Hematopoietic multipotent progenitor cell treated with erythropoietin and hydrocortisone succinate and interleukin-3 and kit ligand, for 15 days (in vitro differentiated cells): Measurements from ENCODE around the gene CLCA4.

ENCODE experiments used
- DNase-seq: peaks from one replicate; pipeline ENCODE4 v3.0.0-alpha.2; 2015; ENCODE audit warnings: low spot score

The CLCA4 gene, protein sequence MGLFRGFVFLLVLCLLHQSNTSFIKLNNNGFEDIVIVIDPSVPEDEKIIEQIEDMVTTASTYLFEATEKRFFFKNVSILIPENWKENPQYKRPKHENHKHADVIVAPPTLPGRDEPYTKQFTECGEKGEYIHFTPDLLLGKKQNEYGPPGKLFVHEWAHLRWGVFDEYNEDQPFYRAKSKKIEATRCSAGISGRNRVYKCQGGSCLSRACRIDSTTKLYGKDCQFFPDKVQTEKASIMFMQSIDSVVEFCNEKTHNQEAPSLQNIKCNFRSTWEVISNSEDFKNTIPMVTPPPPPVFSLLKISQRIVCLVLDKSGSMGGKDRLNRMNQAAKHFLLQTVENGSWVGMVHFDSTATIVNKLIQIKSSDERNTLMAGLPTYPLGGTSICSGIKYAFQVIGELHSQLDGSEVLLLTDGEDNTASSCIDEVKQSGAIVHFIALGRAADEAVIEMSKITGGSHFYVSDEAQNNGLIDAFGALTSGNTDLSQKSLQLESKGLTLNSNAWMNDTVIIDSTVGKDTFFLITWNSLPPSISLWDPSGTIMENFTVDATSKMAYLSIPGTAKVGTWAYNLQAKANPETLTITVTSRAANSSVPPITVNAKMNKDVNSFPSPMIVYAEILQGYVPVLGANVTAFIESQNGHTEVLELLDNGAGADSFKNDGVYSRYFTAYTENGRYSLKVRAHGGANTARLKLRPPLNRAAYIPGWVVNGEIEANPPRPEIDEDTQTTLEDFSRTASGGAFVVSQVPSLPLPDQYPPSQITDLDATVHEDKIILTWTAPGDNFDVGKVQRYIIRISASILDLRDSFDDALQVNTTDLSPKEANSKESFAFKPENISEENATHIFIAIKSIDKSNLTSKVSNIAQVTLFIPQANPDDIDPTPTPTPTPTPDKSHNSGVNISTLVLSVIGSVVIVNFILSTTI

DNA sequence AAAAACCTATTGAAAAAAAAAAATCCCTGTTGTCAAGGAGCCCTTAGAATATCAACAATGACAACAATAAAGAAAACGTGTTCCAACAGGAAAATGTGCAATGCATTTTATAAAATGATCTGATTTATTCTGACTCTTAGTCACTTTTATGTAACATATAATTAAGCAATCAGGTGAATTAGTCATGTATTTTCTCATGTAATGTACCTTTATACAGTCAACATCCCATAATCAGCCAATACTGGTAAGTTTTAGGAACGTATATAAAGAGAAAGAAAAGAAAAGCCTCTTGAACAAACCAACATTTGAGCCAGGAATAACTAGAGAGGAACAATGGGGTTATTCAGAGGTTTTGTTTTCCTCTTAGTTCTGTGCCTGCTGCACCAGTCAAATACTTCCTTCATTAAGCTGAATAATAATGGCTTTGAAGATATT is at the start of gene CLCA4:
TSS of gene CLCA4 (plus strand) at position 292 of the 435 bp plus-strand sequence. CDS start at position 334, 42 bp downstream.
- no peak for DNase-seq

DNA sequence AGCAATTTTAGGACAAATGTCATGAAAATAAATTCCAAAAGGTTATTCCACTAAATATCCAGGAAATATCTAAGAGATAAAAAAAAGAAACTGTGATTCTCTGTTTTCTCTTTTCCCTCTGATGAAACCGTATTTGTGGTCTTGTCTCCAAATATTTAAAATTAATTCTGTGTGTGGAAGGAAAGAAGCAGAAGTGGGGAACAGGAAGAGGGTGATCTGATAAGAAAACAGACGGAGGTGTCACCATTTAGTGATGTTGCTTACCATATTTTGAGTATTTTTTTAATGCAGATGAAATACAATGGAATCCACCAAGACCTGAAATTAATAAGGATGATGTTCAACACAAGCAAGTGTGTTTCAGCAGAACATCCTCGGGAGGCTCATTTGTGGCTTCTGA is 48.6 kb upstream of the CLCA4 start:
- no peak for DNase-seq

DNA sequence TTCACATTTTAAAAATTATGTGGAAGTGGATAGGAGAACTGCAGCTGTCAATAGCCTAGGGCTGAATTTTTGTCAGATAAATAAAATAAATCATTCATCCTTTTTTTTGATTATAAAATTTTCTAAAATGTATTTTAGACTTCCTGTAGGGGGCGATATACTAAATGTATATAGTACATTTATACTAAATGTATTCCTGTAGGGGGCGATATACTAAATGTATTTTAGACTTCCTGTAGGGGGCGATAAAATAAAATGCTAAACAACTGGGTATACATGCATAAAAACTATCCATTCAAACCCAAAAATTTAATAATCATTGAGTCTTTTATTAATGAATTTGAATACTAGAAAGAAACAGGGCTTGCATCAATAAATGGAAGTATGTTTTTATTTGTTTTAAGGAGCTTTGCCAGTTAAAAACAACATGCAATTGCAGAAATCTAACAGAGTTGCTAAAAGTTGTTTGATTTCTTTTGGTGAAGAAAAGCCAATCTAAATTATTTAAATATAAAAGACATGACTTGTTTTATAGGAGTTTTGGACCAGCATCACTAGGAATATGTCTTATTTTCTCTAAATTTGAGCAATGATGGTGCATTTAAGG is 46.8 kb upstream of the CLCA4 start:
- DNase-seq, result peak; percentile 90

DNA sequence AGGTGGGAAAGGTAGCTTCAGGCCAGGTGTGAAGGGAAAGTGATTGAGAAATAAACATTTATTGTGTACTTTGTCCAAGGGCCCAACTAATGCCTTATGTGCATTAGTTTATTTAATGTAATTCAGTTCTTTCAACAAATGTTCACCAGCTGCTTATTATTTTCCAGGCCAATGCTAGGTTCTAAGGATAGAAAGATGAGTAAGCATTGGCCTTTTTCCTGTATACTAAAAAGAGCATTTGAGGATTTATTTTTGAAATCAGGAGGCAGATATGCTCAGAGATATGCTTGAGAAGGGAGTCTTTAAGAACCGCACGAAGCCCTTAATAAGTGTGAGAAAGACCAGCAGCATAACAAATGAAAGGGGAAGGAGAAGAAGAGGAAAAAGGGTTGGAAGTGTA is 46.2 kb upstream of the CLCA4 start:
- DNase-seq, result no peak

DNA sequence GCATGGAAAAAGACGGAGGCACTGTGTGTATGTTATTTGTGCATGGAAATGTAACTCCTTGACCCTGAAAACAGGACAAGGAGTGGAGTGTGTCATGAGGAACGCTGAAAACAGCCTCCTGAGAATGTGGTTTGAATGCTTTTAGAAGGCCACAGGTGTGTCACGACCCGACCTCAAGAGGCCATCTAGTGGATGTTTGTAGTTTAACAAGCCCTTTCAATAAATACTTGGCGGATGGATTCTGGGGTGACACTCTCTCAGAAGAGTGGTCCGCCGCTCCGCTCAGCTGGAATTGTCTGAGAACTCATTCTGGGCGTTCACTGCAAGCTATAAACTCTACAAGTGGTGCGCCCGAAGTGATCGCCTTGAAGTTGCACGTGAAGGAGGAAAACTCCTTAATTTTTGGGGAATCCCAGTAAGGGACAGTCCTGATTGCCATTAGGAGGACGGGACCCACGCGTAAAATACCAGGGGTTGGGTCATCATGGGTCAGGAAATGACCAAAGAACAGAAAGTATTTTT is 44.7 kb upstream of the CLCA4 start:
- DNase-seq, result peak; percentile 8

DNA sequence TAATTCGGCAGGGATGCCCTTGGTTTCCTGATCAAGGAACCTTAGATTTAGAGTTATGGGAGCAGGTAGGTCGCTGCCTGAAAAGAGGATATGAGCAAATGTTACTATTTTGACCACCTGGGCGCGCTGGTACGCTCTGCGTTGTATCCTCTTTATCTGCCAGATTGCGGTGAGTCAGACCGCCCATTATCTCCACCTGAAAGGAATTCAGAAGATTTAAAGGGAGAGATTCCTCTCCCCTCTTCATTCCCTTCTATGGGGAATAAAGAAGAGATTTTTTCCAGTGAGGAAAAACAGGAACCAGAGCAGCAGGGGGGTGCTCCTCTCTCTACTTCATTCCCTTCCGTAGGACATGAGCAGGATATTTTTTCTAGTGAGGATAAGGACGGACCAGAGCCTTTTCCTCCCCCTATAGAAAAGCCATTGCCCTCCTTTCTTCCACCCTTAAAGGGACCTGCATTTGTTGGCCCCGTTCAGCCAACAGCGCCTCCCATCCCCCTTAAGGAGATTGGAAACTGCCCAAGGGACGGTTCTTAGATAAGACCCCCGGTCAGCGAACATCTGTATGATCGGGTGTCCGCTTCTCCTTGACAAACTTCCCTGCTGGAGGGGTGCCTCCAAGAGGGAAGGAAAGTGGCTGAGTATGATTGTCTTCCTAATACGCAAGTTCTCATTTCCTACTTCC is 44.0 kb upstream of the CLCA4 start:
- DNase-seq, result no peak

DNA sequence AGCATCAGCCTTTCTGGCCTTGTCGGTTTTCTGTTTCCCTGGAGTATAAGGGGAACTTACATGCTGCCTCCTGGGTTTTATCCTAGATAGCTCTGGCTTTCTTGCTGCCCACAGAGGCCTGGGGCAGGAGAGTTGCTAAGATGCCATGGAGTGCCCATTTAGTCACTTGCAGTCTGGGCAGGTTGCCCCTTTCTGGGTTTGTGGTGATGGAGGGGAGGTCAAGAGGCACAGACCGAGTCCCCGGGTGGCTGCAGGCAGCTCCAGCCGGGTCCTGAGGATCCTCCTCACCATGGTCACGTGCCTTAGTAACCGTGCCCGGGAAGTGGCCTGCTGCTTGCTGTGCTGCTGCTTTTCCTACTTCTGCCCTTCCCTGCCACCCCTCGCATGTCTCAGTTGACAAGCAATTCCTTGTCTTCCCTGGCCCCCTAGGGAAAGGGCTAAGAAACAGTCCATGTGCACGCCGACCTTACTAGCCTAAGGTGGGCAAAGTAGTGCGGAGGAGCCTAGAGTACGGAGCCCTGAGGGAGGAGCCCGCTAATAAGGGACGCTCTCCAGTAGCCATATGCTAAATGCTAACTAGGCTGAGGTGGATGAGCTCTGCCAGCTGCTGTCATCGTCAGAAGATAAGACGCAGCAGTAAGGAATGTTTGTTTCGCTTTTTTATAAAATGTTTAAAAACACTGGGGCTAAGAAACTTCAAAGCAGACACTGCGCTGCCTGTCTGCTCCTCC is 43.3 kb upstream of the CLCA4 start:
- no peak for DNase-seq

DNA sequence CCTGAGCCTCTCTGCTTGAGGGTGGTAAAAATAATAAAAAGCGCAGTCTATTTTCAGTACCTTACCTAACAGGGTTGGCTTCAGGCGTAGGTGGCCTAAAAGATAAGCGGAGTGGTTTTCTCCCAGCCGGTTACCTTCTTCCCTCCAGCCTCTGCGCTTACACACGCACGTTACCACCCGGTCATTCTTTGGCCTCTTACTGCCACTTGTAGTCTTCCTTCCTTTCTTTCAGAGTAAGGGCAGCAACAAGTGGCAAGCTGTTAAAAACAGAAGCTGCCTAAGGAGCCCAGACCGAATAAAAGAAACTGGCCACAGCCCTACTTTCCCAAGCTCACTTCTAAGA is 42.8 kb upstream of the CLCA4 start:
- no peak for DNase-seq

DNA sequence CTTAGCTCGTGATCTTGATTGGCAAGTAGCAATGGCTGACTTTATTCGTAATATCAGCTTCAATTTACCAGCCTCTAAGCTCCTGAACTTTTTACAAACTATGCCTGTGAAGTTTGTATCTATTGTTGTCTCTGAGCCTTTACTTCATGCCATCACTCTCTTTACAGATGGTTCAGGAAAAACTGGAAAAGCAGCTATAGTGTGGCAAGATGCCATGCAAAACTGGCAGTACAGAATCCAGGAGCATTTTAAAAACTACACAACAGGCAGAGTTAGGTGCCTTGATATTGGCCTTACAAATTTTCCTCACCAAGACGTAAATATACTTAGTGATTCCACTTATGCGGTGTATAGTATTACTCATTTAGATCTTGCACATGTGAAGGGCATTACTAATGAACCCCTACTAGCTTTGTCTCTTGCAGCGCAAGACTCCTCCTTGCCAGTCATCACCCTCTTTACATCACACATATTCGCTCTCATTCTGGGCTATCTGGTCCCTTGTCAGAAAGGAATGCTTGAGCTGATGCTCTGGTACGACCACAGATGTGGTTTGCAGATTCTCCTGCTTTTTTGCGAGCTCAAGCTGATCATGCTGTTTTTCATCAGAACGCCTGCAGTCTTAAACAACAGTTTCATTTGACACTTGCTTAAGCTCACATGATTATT is 41.8 kb upstream of the CLCA4 start:
- no peak for DNase-seq

DNA sequence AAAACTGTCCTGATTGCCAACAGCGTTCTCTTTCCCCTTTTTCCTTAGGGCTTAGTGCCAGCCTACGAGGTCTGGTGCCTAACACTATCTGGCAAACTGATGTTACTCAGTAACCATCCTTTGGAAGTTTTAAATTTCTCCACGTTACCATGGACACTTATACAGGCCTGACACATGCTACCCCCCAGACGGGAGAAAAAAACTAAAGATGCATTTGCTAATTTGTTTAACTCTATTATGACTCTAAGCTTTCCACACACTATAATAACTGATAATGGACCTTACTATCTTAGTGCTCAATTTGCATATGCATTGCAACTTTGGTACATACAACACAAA is 41.3 kb upstream of the CLCA4 start:
- DNase-seq, result no peak

DNA sequence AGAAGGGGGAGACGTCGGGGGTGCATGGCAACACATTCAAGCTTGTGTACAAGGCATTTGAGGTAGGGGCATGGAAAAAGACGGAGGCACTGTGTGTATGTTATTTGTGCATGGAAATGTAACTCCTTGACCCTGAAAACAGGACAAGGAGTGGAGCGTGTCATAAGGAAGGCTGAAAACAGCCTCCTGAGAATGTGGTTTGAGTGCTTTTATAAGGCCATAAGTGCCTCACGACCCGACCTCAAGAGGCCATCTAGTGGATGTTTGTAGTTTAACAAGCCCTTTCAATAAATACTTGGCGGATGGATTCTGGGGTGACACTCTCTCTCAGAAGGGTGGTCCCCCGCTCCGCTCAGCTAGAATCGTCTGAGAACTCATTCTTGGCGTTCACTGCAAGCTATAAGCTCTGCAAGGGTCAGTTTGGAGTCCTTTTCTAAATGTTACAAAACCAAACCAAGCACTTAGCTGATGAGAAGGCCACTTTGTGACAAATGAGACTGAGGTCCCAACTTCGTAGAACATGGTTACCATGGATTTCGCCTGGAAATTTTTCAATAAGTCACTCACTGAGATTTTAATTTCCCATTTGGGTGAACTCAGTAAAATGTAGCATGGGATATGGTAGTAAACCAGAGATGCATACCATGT is 38.8 kb upstream of the CLCA4 start:
- DNase-seq, result no peak

DNA sequence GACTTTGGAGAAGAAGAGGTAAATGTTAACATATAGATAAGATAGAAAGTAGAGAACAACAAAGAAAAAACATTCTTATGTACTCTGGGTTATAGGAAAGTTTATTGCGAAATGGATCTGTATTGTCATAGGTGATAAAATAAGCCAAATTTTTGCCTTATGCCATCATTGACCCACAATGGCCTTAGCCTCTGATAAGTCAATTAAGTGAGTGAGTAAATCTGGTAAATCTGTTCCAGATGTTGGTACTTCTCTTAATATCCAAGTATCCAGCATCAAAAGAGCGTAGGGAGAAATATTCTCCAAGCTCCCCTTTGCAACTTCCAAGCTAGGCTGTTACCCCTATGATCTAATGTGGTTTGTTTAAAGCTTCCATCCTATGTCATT is 38.3 kb upstream of the CLCA4 start:
- no peak for DNase-seq

DNA sequence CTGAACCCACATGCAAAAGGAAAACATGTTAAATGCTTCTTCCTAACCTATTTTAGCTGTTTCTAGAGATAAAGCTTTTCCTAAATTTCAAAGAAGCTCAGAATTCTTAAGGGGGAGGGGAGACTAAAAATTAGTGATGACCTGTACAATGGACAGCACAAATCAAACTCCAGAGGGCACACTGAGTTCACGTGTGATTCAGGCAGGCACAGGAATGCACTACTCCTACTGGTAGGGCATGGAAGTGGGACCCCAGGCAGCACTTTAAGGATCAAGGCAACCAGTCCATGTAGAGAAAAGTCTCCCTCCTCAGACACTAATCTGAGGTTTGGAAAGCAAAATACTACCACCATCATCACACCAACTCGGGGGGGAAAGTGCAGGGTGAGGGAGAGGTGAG is 31.3 kb upstream of the CLCA4 start:
- DNase-seq, result no peak

DNA sequence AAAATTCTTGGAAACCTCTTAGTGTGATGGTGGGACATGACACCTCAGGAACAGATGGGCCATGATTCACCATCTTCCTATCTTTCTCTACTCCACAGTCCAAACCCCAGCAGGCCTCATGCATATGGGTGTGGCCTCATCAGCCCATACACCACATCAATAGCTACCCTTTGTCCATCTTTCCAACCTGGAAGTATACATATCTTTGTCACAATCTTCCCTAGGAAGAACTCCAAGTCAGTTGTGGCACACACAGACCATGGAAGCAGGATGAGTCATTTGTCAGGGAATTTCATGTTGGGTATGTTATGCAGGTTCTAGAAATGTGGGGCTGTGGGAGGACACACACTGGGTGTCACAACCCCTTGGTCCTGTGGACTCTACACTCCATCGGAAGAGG is 30.5 kb upstream of the CLCA4 start:
- no peak for DNase-seq

DNA sequence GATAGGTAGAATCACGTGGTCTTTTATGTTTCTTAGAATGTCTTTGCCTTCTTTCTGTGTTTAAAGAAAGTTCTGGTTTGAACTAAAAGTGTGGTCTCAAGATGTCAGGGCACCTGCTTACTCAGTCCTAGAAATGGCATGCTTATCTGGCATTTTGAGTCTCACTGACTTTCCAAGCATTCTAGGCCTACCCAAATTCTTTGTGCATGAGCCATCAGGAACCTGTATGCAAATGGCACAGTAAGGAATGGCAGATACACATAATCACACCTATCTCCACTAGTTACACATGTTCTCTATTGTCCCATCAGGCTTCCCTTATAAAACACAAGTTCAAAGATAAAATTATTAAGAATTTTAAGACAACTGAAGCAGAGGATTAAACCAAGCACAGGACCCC is 29.5 kb upstream of the CLCA4 start:
- no peak for DNase-seq

DNA sequence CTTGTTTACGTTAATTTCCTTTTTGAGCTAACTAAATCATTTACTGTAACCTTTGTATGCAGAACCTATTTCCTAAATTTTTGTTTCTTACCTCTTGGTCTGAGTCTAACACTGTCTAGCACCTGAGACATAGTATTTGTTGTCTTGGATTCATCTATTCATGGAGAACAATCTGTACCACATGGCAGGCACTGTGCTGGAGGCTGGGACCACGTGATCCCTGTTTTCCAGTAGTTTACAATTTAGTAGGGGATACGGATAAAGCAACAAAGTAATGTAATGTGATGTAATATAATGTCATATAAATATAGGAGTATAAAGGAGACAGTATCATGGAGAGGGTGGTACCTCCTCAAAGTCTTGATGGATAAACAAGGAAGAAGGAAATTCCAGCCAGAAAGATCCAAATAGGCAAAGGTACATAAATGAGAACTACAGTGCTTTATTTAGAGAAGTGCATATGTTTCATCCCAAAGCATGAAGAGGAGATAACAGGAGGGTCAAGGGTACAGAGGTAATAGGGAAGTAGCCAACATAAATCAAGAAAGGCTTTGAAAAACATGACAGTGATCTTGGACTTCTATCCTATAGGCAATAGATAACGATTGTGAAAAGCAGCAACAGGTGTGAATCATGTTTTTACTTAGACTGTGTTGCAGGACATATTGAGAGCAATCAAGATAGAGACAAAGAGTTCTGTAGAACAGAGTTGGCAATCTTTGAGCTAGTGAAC is 25.9 kb upstream of the CLCA4 start:
- no peak for DNase-seq

DNA sequence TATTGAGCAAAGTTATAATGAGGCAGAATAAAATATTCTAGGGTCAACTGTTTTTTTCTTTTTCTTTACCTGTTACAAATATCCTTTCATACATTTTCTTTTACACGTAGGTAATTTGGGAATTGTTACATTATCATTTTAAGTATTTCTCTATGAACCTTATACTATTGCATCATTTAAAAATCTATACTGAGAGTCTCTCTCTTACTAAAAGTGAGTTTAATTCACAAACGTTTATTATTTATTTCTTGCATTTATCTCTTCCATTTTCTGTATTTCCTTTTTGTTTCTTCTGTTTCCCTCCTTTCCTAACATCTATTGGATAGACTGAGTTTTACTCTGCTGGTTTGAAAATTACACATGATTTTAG is 25.4 kb upstream of the CLCA4 start:
- no peak for DNase-seq

DNA sequence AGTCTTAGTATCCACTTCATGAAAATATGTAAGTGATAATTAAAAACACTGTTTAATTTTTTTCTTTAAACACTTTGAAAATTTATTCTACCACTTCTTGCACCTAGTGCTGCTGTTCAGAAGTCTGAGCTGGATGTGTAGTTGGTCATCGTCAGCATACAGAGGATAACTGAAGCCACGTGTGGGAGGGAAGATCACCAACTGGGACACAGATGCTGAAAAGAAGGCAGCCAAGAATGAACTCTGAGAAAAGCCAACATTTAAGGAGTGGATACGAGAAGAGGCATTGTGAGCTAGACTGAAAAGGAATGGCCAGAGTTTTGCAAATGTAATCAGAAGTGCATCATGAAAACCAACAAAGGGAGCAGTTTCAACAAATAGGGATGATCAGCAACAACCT is 24.6 kb upstream of the CLCA4 start:
- DNase-seq, result no peak

DNA sequence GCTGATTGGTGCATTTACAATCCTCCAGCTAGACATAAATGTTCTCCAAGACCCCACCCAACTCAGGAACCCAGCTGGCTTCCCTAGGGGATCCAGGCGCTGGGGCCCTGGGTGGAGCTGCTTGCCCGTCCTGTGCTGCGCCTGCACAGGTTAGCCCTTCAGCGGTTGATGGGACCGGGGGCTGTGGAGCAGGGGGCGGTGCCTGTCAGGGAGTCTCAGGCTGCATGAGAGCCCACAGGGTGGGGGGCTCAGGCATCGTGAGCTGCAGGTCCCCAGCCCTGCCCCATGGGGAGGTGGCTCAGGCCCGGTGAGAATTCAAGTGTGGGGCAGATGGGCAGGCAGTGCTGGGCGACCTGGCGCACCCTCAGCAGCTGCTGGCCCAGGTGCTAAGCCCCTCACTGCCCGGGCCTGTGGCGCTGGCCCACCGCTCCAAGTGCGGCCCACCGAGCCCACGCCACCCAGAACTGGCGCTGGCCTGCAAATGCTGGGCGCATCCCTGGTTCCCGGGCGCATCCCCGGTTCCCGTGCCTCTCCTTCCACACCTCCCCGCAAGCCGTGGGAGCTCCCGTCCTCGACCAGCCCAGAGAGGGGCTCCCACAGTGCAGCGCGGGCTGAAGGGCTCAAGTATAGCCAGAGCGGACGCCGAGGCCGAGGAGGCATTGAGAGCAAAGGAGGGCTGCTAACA is 23.1 kb upstream of the CLCA4 start:
- no peak for DNase-seq
